Ramos (cell line): Measurements from ENCODE around the gene ROBO1.
"Not testable (repeated sequence)": the region's sequence is repeated elsewhere in the genome, so short reads cannot be mapped to it uniquely, and the experiment has no call there.

ENCODE experiments used
- in situ Hi-C: fragments of 300-500 bp; cut with MboI; formaldehyde crosslinking; loops from one replicate; pipeline ENCODE4 v1.14.3; 2022; ENCODE audit warnings: low sequenced_read_pairs; ENCODE audit not compliant: unreplicated experiment

The ROBO1 gene

DNA sequence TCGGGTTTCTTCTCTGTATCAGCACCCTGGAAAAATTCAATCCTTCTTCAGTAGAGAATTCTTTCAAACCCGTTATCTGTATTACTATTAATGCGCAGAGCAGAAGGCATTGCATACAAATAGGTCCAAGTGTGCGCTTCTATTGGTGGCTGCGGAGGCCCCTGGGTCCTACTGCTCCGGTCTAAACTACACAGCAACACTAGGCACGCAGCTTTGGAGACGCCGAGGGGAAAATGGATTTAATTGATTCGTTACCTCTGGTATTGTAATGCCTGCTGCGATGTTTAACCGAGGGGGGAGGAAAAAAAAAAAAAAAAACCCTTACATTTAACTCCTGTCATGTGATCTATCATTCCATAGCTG is at the start of gene ROBO1:
Gene ROBO1 (minus strand): TSS at position 94 of the 363 bp plus-strand sequence.
- in situ Hi-C loops: no loop called here

DNA sequence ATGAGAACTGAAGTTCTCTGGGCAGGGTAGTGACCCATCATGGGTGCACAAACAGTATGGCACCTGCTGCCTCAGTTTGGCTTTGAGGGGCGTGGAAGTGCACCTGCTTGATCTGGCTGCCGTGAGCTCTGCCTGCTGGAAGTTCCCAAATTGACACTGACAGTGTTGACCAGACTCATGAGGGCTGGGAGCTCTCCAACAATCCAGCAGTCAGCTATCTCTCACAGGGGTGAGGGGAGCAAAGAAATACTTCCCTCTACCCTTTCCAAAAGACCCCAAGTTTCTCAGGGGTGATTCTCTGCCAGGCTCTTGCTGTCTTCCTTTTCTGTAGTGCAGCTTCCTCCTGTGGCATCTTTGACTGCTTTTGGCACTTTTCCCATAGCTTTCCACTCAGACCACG is 49.4 kb upstream of the ROBO1 start:
- in situ Hi-C loops: no loop called here

DNA sequence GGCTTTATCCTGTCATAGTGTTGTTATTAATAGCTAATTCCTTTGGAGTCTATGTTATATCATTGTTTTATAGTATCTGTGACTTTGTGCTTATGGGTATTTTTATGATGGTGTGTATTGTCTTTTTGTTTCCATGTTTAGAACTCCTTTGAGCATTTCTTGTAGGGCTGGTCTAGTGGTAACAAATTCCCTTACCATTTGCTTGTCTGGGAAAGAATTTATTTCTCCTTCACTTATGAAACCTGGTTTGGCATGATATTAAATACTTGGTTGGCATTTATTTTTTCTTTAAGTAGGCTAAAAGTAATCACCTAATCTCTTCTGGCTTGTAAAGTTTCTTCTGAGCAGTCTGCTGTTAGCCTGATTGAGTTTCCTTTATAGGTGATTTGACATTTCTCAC is 47.7 kb upstream of the ROBO1 start:
- in situ Hi-C loops: no loop called here

DNA sequence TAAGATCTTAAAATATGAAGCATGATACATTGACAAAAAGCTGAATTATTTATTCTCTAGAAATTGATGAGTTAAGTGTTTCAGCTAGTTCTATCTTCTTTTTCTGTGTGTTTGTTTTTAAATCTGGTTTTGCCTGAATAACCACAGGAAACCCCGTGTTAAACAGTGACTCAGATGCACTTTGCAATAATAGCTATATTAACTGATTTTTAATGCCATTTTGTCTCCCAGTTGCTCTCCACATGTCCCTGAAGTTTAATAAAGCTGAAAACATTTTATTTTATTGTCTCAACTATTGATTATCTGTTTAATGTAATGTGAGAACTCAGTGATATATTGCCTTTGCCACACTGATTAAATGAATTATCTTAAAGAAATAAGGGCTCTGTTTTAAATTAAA is 42.8 kb upstream of the ROBO1 start:
- in situ Hi-C loops: no loop called here

DNA sequence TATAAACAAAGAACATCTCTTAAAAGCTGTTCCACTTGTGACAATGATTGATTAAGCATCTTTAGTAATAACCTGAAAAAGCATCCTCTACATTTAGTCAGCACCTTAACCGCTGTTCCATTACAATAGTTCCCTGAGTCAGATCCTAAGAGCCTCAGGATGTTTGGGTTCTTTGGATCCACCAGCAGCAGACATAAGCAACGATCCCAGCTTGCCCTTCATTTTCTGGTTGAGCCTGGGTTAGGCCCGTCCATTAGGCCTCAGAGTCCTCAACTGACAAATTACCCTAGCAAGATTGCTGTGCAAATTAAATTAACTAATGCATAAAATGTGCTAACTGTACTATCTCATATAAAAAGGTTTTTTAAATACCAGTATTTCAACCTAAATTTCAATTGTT is 42.3 kb upstream of the ROBO1 start:
- in situ Hi-C loops: no loop called here

DNA sequence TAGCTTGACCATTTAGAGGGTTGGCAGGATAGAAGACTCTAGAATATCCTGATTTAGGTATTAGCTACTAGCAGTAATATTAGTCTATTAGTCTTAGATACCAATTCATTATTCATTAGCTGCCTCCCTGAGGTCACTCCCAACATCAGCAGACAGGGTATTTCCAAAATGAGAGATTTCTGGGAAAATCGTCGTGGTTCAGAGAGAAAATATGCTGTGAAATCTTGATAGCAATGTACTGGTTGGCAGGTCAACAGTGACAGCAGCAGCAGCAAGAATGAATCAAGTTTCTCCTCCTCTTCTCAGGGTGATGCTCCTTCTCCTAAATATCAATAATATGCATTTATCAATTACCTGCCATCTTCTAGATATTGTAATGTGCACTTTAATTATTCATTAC is 41.3 kb upstream of the ROBO1 start:
- in situ Hi-C loops: no loop called here

DNA sequence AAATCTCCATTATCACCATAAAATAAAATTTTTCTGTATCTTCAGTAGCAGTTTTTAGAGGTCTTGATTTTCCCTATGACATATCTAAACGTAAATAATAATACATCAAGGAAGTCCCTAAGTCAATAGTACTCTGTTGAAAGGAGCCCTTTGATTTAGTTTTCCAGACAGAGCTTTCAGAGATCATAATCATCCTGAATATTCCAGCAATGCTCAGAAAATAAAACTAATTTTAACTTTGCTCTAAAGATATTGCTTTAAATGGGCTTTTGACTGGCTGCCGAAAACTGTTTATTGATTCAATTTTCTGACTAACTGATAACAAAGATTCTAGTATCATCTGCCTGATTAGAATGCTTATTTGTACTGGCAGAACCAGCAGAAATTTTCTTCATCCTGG is 40.7 kb upstream of the ROBO1 start:
- in situ Hi-C loops: no loop called here

DNA sequence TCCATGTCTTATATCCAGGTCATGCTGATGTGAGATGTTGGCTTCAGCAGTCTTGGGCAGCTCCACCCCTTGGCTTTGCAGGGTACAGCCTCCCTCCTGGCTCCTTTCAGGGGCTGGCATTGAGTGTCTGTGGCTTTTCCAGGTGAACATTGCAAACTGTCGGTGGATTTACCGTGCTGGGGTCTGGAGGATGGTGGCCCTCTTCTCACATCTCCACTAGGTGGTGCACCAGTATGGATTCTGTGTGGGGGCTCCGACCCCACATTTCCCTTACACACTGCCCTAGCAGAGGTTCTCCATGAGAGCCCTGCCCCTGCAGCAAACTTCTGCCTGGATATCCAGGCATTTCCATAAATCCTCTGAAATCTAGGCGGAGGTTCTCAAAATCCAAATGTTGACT is 22.4 kb upstream of the ROBO1 start:
- in situ Hi-C loops: not testable (repeated sequence)

DNA sequence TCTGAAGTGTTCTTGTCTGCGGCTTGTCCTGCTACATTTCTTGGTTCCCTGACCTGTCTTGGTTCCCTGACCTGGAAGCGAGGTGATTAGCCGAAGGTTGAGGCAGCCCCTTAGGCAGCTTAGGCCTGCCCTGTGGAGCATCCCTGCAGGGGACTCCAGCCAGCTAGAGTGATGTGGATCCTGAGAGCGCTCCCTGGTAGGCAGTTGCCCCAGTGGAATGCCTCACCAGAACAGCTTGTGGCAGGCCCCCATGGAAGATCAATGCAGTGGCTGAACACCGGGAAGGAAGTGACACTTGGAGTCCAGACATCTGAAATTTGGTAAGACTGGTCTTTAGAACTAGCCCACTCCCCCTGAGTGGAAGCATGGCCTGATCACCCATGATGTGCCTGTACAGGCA is 5.5 kb upstream of the ROBO1 start:
- in situ Hi-C loops: no loop called here

DNA sequence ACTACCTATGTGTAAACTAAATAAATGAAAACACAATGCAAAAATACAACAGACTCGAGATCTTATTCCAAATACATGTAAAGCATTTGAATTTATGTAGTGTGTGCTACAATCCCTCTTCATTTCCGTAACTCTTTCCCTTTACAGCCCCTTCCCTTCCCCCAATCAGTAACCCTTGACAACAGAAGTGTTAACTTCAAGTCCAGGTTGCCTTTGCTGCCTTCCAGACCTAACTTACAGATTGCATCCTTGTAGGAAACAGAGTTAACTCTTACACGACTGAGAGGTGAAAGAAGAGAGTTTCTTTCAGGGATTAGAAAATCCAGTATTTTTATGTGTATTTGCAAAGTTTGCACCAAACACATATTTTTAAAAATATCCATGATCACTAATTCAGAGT is 1.4 kb upstream of the ROBO1 start:
- in situ Hi-C loops: no loop called here

DNA sequence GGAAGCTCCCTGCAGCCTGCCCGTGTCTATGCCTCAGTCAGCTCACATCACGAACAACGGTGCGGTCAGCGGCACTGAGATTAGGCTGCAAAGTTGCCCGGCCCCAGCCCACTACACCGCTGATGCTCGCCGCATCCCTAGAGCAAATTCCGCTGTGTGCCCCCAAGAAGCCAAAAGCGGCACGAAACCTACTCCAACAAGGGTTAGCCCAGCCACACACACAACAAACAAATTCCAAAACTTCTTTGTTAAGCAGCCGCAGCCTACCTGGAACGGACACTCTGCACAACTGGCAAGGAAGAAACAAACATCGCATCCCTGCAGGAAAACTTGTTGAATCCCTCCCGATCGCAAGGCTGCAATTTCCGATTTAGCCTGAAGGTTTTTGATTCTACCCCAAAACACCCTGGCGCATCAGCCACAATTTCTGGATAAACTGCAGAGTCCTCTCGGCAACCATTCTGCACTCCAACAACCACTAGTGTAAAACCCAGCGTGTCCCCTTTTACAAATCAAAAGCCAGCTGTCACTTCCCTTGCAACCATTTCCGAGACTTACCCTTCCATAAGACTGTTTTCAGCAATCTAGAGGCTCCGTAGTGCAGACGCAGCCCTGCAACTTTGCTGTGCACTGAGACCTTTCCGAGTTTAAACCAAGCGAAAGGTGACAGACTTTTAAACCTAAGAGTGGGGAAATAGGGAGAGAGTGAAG is 449 bp downstream of the ROBO1 start:
- in situ Hi-C loops: no loop called here

DNA sequence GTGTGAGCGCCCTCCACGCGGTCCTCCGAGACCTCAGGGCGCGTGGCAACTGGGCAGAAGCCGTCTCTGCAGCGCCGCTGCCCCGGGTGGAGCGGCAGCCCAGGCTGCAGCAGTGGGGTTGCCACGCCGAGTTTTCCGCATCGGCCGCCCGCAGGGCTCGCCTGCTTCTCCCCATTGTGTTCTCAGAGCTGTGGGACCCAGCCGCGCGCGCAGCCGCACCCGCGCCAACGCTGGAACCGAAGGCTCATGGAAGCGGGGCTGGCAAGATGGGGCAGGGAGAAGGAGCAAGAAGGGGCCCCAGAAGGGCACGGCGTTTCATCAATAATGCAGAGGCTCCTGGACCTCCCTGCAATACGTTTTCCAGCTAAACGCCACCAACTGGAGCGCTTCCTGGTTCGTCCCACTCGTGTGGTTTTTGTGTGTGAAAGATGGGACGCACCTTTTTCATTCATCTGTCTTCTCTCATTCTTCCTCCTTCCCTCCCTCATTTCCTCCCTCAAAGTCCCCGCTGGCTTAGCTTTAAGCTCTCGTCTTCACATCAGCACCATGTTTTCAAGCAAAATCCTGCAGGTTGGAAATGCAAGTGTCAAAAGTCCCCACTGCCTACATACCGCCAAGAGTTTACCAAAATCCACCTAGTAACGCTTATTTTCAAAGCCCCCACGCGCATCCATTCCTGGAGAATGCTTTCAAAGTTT is 1.2 kb downstream of the ROBO1 start:
- in situ Hi-C loops: no loop called here

DNA sequence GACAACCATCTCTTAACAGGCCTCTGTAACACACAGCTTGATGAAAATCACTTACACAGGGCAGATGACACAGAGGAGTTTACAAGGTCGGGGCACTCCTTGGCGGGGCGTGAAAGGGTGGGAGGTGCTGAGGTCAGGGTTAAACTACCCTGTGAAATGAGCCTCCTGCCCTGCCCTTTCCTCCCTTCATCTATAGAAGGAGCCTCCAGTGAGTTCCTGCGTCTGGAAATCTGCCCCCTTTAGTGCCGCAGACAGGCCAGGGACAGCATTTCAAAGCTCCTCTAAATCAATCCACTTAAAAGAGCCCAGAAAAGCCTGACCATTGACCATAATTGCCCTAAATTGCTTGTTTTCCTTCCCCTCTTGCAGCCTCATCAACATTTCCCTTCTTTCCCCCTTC is 1.9 kb downstream of the ROBO1 start:
- in situ Hi-C loops: no loop called here

DNA sequence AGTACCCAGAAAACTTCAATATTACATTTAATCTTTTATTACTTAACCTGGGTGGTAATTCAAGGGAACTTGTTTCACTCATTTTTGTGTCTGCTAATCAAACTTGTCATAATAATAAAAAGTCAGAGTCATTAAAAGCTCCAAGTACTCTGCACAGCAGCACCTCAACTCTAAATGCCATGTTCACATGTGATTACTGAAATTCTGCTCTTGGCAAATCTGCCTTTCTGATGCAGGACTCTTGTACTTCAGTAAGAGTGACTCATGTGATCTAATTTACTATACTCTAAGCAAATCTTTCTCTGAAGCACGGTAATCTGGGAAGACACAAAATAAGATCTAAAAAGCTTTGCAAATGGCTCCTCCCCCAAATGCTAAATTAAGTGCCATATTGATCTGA is 6.4 kb downstream of the ROBO1 start:
- in situ Hi-C loops: no loop called here

DNA sequence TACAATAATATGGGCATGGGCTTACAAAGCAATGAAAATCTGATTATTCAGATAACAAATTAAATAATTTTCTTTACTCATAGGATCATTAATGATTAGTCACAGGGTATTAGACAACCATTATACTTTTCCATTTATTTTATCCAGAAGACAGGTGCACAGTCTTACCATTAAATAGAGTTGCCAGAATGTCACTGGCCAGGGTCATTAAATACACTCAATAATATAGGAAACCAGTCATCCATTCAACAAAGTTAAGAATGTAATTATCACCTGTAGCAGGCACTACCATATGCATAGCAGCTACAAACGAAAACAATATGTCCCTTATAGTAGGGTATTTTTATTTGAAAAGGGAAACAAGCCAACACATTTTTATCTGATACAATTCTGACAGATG is 16.1 kb downstream of the ROBO1 start:
- in situ Hi-C loops: no loop called here

DNA sequence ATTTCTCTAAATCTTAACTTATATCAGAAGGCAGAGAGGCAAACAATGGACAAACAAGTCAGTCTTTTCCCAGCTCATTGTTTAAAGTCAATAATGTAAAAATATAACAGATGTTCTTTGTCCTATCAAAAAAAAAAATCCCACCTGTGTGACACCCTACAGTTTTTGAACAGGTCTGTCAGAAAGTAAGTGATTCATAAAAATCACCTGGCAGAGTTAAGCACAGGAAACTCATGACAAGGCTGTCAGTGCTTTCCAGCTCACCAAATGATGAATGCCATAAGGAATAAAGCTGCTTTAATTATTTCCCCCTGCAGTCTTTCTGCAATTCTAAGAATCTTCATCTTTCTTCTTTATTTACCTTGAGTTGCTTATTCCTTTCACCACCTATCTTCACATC is 30.3 kb downstream of the ROBO1 start:
- in situ Hi-C loops: no loop called here

DNA sequence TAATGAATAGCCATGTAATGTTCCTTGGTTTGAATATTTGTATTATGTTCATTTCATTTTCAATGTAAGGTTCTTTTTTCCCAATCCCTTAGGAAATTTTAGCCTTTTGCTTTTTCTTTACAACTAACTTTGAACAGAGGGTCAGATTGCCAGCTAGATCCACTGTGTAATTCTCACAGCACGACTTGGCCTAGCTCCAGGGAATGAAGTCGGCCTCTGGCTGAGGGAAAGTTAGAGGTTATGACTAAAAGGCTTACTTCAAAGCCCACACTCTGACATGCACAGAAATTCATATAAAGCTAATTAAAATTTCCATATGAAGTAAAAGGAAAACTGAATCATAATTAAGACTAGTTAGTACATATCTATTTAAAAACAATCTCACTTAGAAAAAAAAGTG is 38.7 kb downstream of the ROBO1 start:
- in situ Hi-C loops: no loop called here

DNA sequence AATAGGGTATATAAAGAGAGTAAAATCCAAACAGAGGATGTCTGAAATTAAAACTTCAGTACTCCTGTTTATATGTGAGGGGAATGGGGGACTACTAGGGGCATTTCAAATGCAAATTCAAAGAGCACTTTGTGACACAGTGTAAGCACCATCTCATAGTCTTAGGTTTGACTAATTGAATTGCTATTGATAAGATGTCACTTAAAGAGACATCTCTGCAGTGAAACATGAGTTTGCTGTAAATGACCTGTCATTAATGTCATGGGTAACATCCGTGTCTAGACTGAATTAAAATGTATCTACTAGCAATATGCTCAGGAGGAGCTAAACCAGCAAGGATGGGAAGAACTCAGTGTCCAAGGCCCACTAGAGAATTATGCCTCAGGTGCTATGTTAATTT is 41.0 kb downstream of the ROBO1 start:
- in situ Hi-C loops: no loop called here

DNA sequence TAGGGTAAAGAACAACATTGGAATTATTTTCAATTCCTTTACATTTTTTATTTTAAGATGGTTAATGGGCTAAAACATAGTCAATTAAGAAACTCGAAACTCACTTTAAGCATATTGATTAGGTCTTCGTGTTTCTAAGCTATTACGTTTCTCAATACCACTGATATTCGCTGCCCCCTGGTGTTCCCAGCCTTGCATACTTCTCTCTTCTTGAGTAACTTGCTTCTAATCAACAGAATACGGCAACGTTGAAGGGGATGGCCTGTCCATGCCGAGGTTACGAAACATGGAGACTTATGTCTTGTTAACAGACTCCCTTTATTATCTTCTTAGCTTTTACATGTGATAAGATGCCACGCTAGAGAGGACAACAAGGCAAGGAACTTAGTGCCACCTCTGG is 43.6 kb downstream of the ROBO1 start:
- in situ Hi-C loops: no loop called here

DNA sequence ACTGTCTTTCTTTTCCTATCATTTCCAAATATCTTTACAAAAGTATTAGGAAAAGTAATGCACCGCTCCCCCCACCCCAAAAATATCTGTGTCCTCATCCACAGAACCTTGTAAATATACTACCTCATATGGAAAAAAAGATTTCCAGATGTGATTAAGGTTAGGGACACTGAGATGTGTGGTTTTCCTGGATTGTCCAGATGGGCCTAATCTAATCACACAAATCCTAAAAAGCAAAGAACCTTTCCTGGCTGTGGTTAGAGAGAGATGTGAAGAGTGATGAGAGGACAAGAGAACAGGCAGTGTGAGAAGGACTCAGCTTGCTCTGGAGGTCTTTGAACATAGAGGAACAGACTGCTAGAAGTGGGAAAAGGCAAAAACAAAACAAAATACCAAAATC is 77.7 kb downstream of the ROBO1 start:
- in situ Hi-C loops: no loop called here

DNA sequence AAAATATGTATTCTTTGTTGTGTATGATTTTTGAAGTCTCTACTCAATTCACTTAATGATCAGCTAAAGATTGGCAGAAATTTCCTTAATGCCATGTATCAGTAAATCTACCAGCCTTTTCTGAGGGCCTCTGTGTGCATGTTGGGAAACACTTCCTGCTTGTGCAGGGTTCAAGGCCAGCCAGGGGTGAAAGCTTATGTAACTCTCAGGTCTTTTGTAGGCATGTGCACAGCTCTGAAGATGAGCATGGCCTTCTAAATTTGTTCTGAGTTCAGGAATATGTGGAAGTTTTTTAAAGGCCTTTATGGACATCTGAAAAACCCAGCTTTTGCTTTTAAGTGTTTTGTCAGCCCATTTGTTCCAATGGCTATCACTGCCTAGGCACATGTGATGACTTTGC is 82.7 kb downstream of the ROBO1 start:
- in situ Hi-C loops: no loop called here

DNA sequence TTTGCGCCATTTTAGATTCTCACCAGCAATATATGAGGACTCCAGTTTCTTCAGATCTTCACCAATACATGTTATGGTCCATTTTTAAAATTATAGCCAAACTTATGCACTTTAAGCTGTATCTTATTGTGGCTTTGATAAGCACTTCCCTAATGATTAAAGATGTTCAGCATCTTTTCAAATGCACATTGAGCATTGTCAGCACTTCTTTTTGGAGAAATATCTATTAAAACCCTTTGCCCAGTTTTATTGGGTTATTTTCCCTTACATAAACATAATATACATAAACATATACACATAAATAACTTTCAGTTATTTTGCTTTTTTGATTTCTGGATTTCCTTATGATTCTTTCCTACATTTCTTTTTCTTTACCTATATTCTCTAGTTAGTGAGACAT is 83.8 kb downstream of the ROBO1 start:
- in situ Hi-C loops: no loop called here
